Sigmoid colon (tissue), 7 donors: ENCODE measurements around the gene VDR. TPM values are rescaled to one million over a fixed set of nuclear protein-coding genes. Genes with fewer than 3 reads are reported as not detected.

Experiments used
- DNase-seq: peaks from one replicate; pipeline ENCODE4 v3.0.0-alpha.2; 2019
- H3K27ac ChIP-seq, 4 donors: fragments of 200-600 bp; sonication (generic); one replicate each; pipeline ENCODE4 v1.5.1; 2016 to 2019; ENCODE audit warnings: mild to moderate bottlenecking in 1 of 4
- H3K27me3 ChIP-seq, 3 donors: fragments of 200-600 bp; sonication (generic); one replicate each; pipeline ENCODE4 v1.5.1; 2019; ENCODE audit warnings: mild to moderate bottlenecking in 1 of 3
- H3K36me3 ChIP-seq, 4 donors: fragments of 200-600 bp; sonication (generic); one replicate each; pipeline ENCODE4 v1.5.1; 2016 to 2019
- H3K4me1 ChIP-seq, 4 donors: fragments of 200-600 bp; sonication (generic); one replicate each; pipeline ENCODE4 v1.5.1; 2017 to 2019
- H3K4me3 ChIP-seq, 4 donors: fragments of 200-600 bp; sonication (generic); one replicate each; pipeline ENCODE4 v1.5.1; 2017 to 2019; ENCODE audit warnings: mild to moderate bottlenecking in 2 of 4, moderate library complexity in 1 of 4
- H3K9me3 ChIP-seq, 4 donors: fragments of 200-600 bp in 3 of 4; sonication (generic) in 3 of 4; one replicate each; pipeline versions ENCODE4 v1.5.1 to v1.6.1; 2013 to 2019
- CTCF ChIP-seq, 4 experiments: fragments of 450-650 bp in 3 of 4; fragments of 200-600 bp in 1 of 4; IDR thresholded peaks; one replicate each; pipeline ENCODE4 v1.5.1; 2016 to 2019; ENCODE audit warnings: antibody characterized with exemption in 4 of 4, mild to moderate bottlenecking in 3 of 4, moderate library complexity in 2 of 4
- EP300 ChIP-seq, 4 donors: sonication (generic); formaldehyde crosslinking; IDR thresholded peaks; one replicate each; pipeline ENCODE4 v1.6.1; 2017; ENCODE audit warnings: antibody characterized with exemption in 4 of 4
- POLR2A ChIP-seq, 2 donors: fragments of 450-650 bp; IDR thresholded peaks; one replicate each; pipeline ENCODE4 v1.6.1; 2016; ENCODE audit warnings: antibody characterized with exemption in 2 of 2, mild to moderate bottlenecking in 2 of 2, moderate library complexity in 2 of 2
- POLR2AphosphoS5 ChIP-seq, 4 donors: sonication (generic); formaldehyde crosslinking; IDR thresholded peaks; one replicate each; pipeline ENCODE4 v1.6.1; 2017; ENCODE audit warnings: antibody characterized with exemption in 4 of 4
- WGBS, 2 donors: extraction: QIAGEN DNeasy Blood & Tissue Kit; methylation state at CpG; one replicate each; pipeline ENCODE4 v1.1.7; 2013; 5-methylcytosine and 5-hydroxymethylcytosine counted together
- intact Hi-C: fragments of 100-400 bp; cut with DNase I; formaldehyde crosslinking; loops from one replicate; pipeline ENCODE4 v1.15.1; 2023
- polyA plus RNA-seq, 3 donors: library from polyadenylated mRNA; stranded (reverse); fragments of 200-250 nt; gene quantifications; one replicate each; pipeline ENCODE4 v1.2.3, GENCODE V29; 2013
- total RNA-seq, 4 donors: library from RNA; depleted of rRNA; stranded (reverse); fragments of >200 nt; gene quantifications; one replicate each; pipeline ENCODE4 v1.1.0, GENCODE V29; 2016
- donor health status: healthy with polysubstance abuse.
- donor health status: Bipolar disorder and iron deficiency.
- donor health status: healthy.

Gene VDR
- total and polyA plus RNA-seq, 7 donors = 0.71 to 69.1 (median 2.5) TPM

GRCh38 chr12:47801904-47802246 lies 102.9 kb downstream of the VDR start:
- 64 to 77% methylated on average over 9 of the region's 9 CpGs for WGBS, 2 donors
- Histone ChIP-seq H3K4me1 (peaks cover 0 to 91% (median 90%) of the 10 kb centered on the region in 4 donors), H3K27ac (peak overlapping the region; percentile 69 to 99 (median 98)), H3K4me3 (no peak overlapping the region), H3K27me3 (no peaks in the 10 kb centered on the region), H3K36me3 (peaks cover under 1 to 20% (median 18%) of the 10 kb centered on the region in 4 donors), H3K9me3 (no peaks in the 10 kb centered on the region)
- no peak for TF ChIP-seq POLR2AphosphoS5 (IDR thresholded peaks at IDR 0.05)
- TF ChIP-seq EP300 (IDR thresholded peaks at IDR 0.05) = no peak
- TF ChIP-seq POLR2A (IDR thresholded peaks at IDR 0.05) = no peak
- no peak for TF ChIP-seq CTCF (IDR thresholded peaks at IDR 0.05)
- intact Hi-C loops = no loop called here
- DNase-seq = no peak

GRCh38 chr12:47801170-47801903 lies 103.5 kb downstream of the VDR start:
- no peak for DNase-seq
- TF ChIP-seq EP300 (IDR thresholded peaks at IDR 0.05) = no peak
- TF ChIP-seq CTCF (IDR thresholded peaks at IDR 0.05) = peak in 2 of 4 experiments; percentile 10 to 31
- TF ChIP-seq POLR2A (IDR thresholded peaks at IDR 0.05) = no peak
- TF ChIP-seq POLR2AphosphoS5 (IDR thresholded peaks at IDR 0.05) = no peak
- no peak overlapping the region for H3K4me3 ChIP-seq
- H3K27me3 ChIP-seq = no peaks in the 10 kb centered on the region
- no peaks in the 10 kb centered on the region for H3K9me3 ChIP-seq
- H3K27ac ChIP-seq = peak overlapping the region; percentile 69 to 99 (median 98)
- 71 to 75% methylated on average over 7 of the region's 7 CpGs for WGBS, 2 donors
- H3K4me1 ChIP-seq = peaks cover 0 to 86% (median 85%) of the 10 kb centered on the region in 4 donors
- intact Hi-C loops = no loop called here
- peaks cover 4 to 26% (median 23%) of the 10 kb centered on the region in 4 donors for H3K36me3 ChIP-seq

- DNase-seq = no peak
- no peak for TF ChIP-seq POLR2AphosphoS5 (IDR thresholded peaks at IDR 0.05)
- no peak for TF ChIP-seq EP300 (IDR thresholded peaks at IDR 0.05)
- TF ChIP-seq CTCF (IDR thresholded peaks at IDR 0.05) = no peak
- no peak for TF ChIP-seq POLR2A (IDR thresholded peaks at IDR 0.05)
- intact Hi-C loops = no loop called here
- 93 to 94% methylated on average over 7 of the region's 7 CpGs for WGBS, 2 donors
- peak overlapping the region; percentile 69 to 99 (median 98) for H3K27ac ChIP-seq
- peaks cover 10 to 32% (median 29%) of the 10 kb centered on the region in 4 donors for H3K36me3 ChIP-seq
- H3K9me3 ChIP-seq = no peaks in the 10 kb centered on the region
- no peaks in the 10 kb centered on the region for H3K27me3 ChIP-seq
- peaks cover 0 to 78% (median 77%) of the 10 kb centered on the region in 4 donors for H3K4me1 ChIP-seq
- no peak overlapping the region for H3K4me3 ChIP-seq
Observed at GRCh38 chr12:47800582-47800981, 104.2 kb downstream of the VDR start.

- Histone ChIP-seq H3K27ac (peak overlapping the region; percentile 69 to 99 (median 98)), H3K36me3 (peaks cover 19 to 44% (median 40%) of the 10 kb centered on the region in 4 donors), H3K27me3 (no peaks in the 10 kb centered on the region), H3K4me1 (peaks cover 0 to 67% (median 66%) of the 10 kb centered on the region in 4 donors), H3K9me3 (no peaks in the 10 kb centered on the region), H3K4me3 (no peak overlapping the region)
- intact Hi-C loops = loop anchor here (2.0 kb wide), 1 partner anchor 37 kb away; no protein-coding TSS in a partner anchor
- TF ChIP-seq POLR2A (IDR thresholded peaks at IDR 0.05) (no peak), POLR2AphosphoS5 (IDR thresholded peaks at IDR 0.05) (peak in 2 of 4 donors; percentile 54 to 57), EP300 (IDR thresholded peaks at IDR 0.05) (no peak), CTCF (IDR thresholded peaks at IDR 0.05) (no peak)
- WGBS, 2 donors = 81 to 88% methylated on average over 7 of the region's 7 CpGs
- peak; percentile 88 for DNase-seq
Observed at GRCh38 chr12:47799357-47799955, 105.3 kb downstream of the VDR start.
